T-helper 17 cell (primary cell): Measurements from ENCODE around the gene UBA6. TPM values are rescaled to one million over a fixed set of nuclear protein-coding genes. Genes with fewer than 3 reads are reported as not detected.
"Not testable (repeated sequence)": the region's sequence is repeated elsewhere in the genome, so short reads cannot be mapped to it uniquely, and the experiment has no call there.

Experiments used
- ATAC-seq: fragments of 150-1000 bp; cut with Tn5 transposase; 2 replicates; pipeline ENCODE4 v1.10.0; 2021; ENCODE audit warnings: mild to moderate bottlenecking, moderate library complexity
- DNase-seq, 3 donors: peaks; one replicate each; pipeline versions ENCODE4 v3.0.0 to v3.0.0-alpha.2; 2020 to 2021
- H3K9me3 ChIP-seq: one replicate; pipeline ENCODE4 v1.7.0; 2013; ENCODE audit warnings: low read length, mild to moderate bottlenecking; ENCODE audit not compliant: control insufficient read depth, poor library complexity, severe bottlenecking
- H3K27ac Mint-ChIP-seq: one replicate; pipeline ENCODE4 v1.8.0; 2022; ENCODE audit warnings: mild to moderate bottlenecking, moderate library complexity, mixed read lengths
- H3K27me3 Mint-ChIP-seq: one replicate; pipeline ENCODE4 v1.8.0; 2022; ENCODE audit warnings: mixed read lengths
- H3K36me3 Mint-ChIP-seq: one replicate; pipeline ENCODE4 v1.8.0; 2022; ENCODE audit warnings: low read depth, mixed read lengths
- H3K4me1 Mint-ChIP-seq: one replicate; pipeline ENCODE4 v1.8.0; 2022; ENCODE audit warnings: mild to moderate bottlenecking, mixed read lengths
- H3K4me3 Mint-ChIP-seq: one replicate; pipeline ENCODE4 v1.8.0; 2022; ENCODE audit warnings: mild to moderate bottlenecking, moderate library complexity, mixed read lengths
- total RNA-seq, 4 donors: library from RNA in 2 of 4; stranded (reverse) in 2 of 4; gene quantifications; one replicate each; pipeline ENCODE4 v1.2.3 and lab custom pipeline; 2022 to 2026

The UBA6 gene
- 10 to 100 TPM; 43.7 to 54.8 TPM for total RNA-seq
- total RNA-seq (lab: John Stamatoyannopoulos, UW), result 96.8 to 111 reads per million in 2 donors

GRCh38 chr4:67700738-67701516 lies at the start of gene UBA6:
TSS of gene UBA6 (minus strand) at chr4:67701155. CDS start at chr4:67701119, 36 bp downstream.
- Mint-ChIP-seq H3K4me1 (peaks cover 40% of the 10 kb centered on the region), H3K4me3 (peak within 1 kb of the TSS; percentile 97), H3K27ac (peak within 1 kb of the TSS; percentile 92), H3K27me3 (no peaks in the 10 kb centered on the region), H3K36me3 (peaks cover 8% of the 10 kb centered on the region)
- peak; percentile 98 for ATAC-seq
- DNase-seq, result peak; percentile 87 to 92 (median 90)
- no peaks in the 10 kb centered on the region for H3K9me3 ChIP-seq

GRCh38 chr4:67750691-67751090 lies 49.7 kb upstream of the UBA6 start:
- no peaks in the 10 kb centered on the region for H3K36me3 Mint-ChIP-seq
- no peak overlapping the region for H3K27ac Mint-ChIP-seq
- H3K4me1 Mint-ChIP-seq, result peaks cover 5% of the 10 kb centered on the region
- DNase-seq (no peak), ATAC-seq (no peak)
- H3K9me3 ChIP-seq, result no peaks in the 10 kb centered on the region
- H3K27me3 Mint-ChIP-seq, result no peaks in the 10 kb centered on the region
- H3K4me3 Mint-ChIP-seq, result no peak overlapping the region

DNA sequence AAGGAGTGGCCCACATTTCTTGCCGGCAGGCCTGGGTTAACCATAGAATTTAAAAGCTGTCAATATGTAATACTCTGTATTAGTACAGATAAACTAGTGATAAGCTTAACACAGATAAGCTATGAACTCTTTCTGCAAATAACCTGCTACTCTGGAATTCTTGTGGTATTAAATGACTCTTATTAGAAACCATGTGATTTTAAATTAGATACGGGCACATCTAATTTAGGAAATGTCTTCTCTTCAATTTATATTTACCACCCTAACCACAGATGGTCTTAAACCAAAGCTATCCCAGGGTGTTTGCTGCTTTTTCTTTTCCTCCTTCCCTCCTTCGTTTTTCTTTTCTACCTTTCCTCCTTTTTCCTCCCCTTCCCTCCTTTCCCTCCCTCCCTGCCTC lies 48.3 kb upstream of the UBA6 start:
- Mint-ChIP-seq H3K36me3 (no peaks in the 10 kb centered on the region), H3K4me1 (peaks cover 5% of the 10 kb centered on the region), H3K27ac (no peak overlapping the region), H3K27me3 (no peaks in the 10 kb centered on the region), H3K4me3 (no peak overlapping the region)
- DNase-seq, result no peak
- ATAC-seq, result no peak
- H3K9me3 ChIP-seq, result no peaks in the 10 kb centered on the region

GRCh38 chr4:67746797-67747495 lies 46.0 kb upstream of the UBA6 start:
- Mint-ChIP-seq H3K27me3 (no peaks in the 10 kb centered on the region), H3K4me1 (peaks cover 5% of the 10 kb centered on the region), H3K27ac (no peak overlapping the region), H3K4me3 (no peak overlapping the region), H3K36me3 (no peaks in the 10 kb centered on the region)
- H3K9me3 ChIP-seq, result no peaks in the 10 kb centered on the region
- DNase-seq, result no peak
- no peak for ATAC-seq

GRCh38 chr4:67744561-67745283 lies 43.8 kb upstream of the UBA6 start:
- no peaks in the 10 kb centered on the region for H3K36me3 Mint-ChIP-seq
- no peak overlapping the region for H3K4me3 Mint-ChIP-seq
- no peak for ATAC-seq
- DNase-seq, result no peak
- peak overlapping the region; percentile 16 for H3K27ac Mint-ChIP-seq
- peaks cover 2% of the 10 kb centered on the region for H3K4me1 Mint-ChIP-seq
- H3K9me3 ChIP-seq, result no peaks in the 10 kb centered on the region
- no peaks in the 10 kb centered on the region for H3K27me3 Mint-ChIP-seq

DNA sequence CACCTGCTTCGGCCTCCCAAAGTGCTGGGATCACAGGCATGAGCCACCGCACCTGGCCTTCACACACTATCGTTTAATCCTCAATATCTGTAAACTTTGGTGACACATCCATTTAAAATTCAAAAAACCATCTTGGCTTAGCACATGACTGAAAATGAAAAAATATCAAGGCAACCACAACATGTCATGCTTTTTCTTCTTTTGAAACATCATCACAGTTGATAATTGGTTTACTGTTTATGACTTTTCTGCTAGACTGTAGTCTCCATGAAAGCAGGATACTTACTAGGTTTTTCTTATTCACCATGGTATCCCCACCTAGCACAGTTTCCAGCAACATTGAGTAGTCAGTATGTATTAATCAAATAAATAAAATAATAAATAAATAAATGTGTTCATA lies 42.2 kb upstream of the UBA6 start:
- H3K4me3 Mint-ChIP-seq, result no peak overlapping the region
- ATAC-seq (no peak), DNase-seq (no peak)
- no peaks in the 10 kb centered on the region for H3K36me3 Mint-ChIP-seq
- H3K4me1 Mint-ChIP-seq, result peaks cover 2% of the 10 kb centered on the region
- H3K27me3 Mint-ChIP-seq, result no peaks in the 10 kb centered on the region
- H3K27ac Mint-ChIP-seq, result no peak overlapping the region
- no peaks in the 10 kb centered on the region for H3K9me3 ChIP-seq

DNA sequence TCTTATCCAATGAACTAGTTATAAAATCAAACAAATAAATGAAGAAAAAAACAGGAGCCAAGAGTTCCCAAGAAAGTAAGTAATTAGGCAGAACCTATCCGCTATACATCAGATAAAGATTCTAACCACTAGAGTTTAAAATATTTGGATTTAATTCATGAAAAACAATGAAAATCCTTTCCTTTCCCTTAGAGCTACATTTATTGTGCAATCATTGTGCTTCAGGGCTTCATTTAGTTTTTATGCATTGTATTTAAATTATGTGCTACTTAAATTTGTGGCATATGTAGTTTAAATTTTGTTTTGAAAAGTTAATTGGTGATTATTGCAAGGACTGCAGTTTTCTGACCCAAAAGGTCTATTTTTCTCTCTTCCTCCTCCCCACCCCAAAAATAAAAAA lies 35.3 kb upstream of the UBA6 start:
- no peak for ATAC-seq

GRCh38 chr4:67735325-67735724 lies 34.4 kb upstream of the UBA6 start:
- no peaks in the 10 kb centered on the region for H3K4me1 Mint-ChIP-seq
- H3K9me3 ChIP-seq, result no peaks in the 10 kb centered on the region
- no peaks in the 10 kb centered on the region for H3K27me3 Mint-ChIP-seq
- DNase-seq (no peak), ATAC-seq (no peak)
- no peaks in the 10 kb centered on the region for H3K36me3 Mint-ChIP-seq
- H3K4me3 Mint-ChIP-seq, result no peak overlapping the region
- H3K27ac Mint-ChIP-seq, result no peak overlapping the region

More for the DNA sequence above, 35.3 kb upstream of the UBA6 start:
- DNase-seq, result no peak
- H3K27ac Mint-ChIP-seq, result no peak overlapping the region
- H3K27me3 Mint-ChIP-seq, result no peaks in the 10 kb centered on the region
- no peaks in the 10 kb centered on the region for H3K9me3 ChIP-seq
- no peaks in the 10 kb centered on the region for H3K36me3 Mint-ChIP-seq
- H3K4me3 Mint-ChIP-seq, result no peak overlapping the region
- H3K4me1 Mint-ChIP-seq, result no peaks in the 10 kb centered on the region

DNA sequence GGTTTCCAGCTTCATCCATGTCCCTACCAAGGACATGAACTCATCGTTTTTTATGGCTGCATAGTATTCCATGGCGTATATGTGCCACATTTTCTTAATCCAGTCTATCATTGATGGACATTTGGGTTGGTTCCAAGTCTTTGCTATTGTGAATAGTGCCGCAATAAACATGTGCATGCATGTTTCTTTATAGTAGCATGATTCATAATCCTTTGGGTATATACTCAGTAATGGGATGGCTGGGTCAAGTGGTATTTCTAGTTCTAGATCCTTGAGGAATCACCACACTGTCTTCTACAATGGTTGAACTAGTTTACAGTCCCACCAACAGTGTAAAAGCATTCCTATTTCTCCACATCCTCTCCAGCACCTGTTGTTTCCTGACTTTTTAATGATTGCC lies 29.6 kb upstream of the UBA6 start:
- not testable (repeated sequence) for H3K36me3 Mint-ChIP-seq, H3K27me3 Mint-ChIP-seq, ATAC-seq, H3K27ac Mint-ChIP-seq, H3K4me3 Mint-ChIP-seq, H3K9me3 ChIP-seq, DNase-seq, H3K4me1 Mint-ChIP-seq

DNA sequence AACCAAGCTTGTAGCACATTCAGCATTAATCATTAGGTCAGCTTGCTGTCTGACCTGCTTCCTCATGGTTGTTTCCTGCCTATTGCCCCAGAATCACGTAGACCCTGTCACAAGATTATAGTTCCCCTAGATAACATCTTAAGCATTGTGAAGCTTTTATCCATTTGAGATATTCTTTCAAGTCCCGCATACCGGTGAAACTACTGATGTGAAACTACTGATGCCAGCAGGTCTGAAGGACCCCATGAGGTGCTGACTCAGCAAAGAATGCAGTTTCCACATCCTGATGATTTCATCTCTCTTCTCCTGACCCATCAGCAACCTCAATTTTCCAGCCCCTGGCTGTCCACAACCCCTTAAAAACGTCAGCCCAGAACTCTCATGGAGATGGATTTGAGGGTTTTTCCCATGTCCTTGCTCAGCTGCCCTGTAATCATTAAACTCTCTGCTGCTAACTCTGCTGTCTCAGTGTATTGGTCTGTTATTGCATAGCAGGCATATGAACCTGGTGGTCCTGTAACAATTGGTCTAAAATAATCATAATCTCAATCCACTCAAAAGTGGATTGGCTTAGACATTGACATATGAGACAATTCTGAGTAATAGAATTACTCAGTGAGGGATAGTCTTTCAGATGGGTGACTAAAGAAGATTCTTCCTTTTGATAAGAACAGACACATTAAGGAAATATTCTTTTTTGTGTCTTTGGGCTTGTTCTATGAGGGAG lies 26.3 kb upstream of the UBA6 start:
- Mint-ChIP-seq H3K27me3 (no peaks in the 10 kb centered on the region), H3K27ac (no peak overlapping the region), H3K36me3 (peaks cover 4% of the 10 kb centered on the region), H3K4me1 (no peaks in the 10 kb centered on the region), H3K4me3 (no peak overlapping the region)
- no peaks in the 10 kb centered on the region for H3K9me3 ChIP-seq
- ATAC-seq, result no peak
- DNase-seq, result no peak

DNA sequence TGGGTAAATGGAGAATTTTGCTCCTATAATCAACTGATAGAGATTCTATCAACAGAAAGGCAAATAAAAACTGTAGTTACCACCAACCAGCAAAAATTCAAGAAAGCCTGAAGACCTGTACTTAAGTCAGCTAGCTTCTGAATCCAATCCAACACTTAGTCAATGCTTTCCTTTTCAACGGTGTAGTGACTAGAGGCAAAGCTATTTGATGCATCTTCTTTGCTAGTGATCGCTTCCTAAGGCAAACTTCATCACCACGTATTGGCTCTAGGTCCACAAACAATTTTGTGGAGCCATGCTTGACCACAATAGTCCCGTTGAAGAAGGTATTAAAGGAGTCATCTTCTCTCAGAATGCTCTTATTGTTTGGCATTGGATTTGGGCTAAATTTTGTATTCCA lies 25.0 kb upstream of the UBA6 start:
- H3K9me3 ChIP-seq, result no peaks in the 10 kb centered on the region
- Mint-ChIP-seq H3K27me3 (no peaks in the 10 kb centered on the region), H3K4me1 (peaks cover 3% of the 10 kb centered on the region), H3K4me3 (no peak overlapping the region), H3K36me3 (peaks cover 4% of the 10 kb centered on the region), H3K27ac (no peak overlapping the region)
- no peak for DNase-seq
- no peak for ATAC-seq

- H3K9me3 ChIP-seq, result no peaks in the 10 kb centered on the region
- DNase-seq (no peak), ATAC-seq (no peak)
- H3K4me1 Mint-ChIP-seq, result peaks cover 5% of the 10 kb centered on the region
- H3K27ac Mint-ChIP-seq, result no peak overlapping the region
- peaks cover 4% of the 10 kb centered on the region for H3K36me3 Mint-ChIP-seq
- H3K4me3 Mint-ChIP-seq, result no peak overlapping the region
- H3K27me3 Mint-ChIP-seq, result no peaks in the 10 kb centered on the region
Observed at GRCh38 chr4:67725132-67725531, 24.2 kb upstream of the UBA6 start.

DNA sequence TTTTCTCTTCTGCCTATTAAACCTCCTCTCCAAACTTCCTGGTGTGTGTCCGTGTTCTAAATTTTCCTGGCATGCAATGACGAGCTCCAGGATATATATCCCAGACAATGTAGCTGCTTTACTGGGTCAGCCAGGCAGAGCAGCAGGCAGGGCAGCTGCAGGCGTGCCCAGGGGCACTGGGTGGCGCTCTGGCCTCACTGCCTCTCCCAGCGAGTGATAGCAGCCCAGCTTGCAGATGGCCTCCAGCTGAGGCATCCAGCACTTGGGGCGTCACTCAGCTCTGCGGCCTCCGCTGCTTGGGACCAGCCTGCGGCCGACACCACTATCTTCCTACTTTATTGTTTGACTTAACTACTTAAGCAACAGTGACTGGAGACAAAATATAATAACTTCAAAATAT lies 23.0 kb upstream of the UBA6 start:
- no peak overlapping the region for H3K4me3 Mint-ChIP-seq
- no peaks in the 10 kb centered on the region for H3K9me3 ChIP-seq
- ATAC-seq (no peak), DNase-seq (no peak)
- H3K36me3 Mint-ChIP-seq, result peaks cover 4% of the 10 kb centered on the region
- peaks cover 5% of the 10 kb centered on the region for H3K4me1 Mint-ChIP-seq
- no peak overlapping the region for H3K27ac Mint-ChIP-seq
- H3K27me3 Mint-ChIP-seq, result no peaks in the 10 kb centered on the region
